Mucosa of descending colon (tissue), 3 donors: ENCODE results near the gene HCFC2. TPM values are rescaled to one million over a fixed set of nuclear protein-coding genes. Genes with fewer than 3 reads are reported as not detected.

Experiments used
- ATAC-seq: fragments of 200-7000 bp; cut with Tn5 transposase; one replicate; pipeline ENCODE4 v1.9.1; 2020; ENCODE audit warnings: mild to moderate bottlenecking, moderate library complexity
- DNase-seq, 3 donors: peaks; one replicate each; pipeline ENCODE4 v3.0.0-alpha.2; 2020
- H3K36me3 ChIP-seq: fragments of 200-600 bp; one replicate; pipeline ENCODE4 v1.8.0; 2021; ENCODE audit warnings: low read depth, mild to moderate bottlenecking
- H3K4me1 ChIP-seq: fragments of 200-600 bp; one replicate; pipeline ENCODE4 v1.8.0; 2021; ENCODE audit warnings: low read depth, mild to moderate bottlenecking
- H3K4me3 ChIP-seq: fragments of 200-600 bp; one replicate; pipeline ENCODE4 v1.8.0; 2021; ENCODE audit warnings: mild to moderate bottlenecking
- H3K9me3 ChIP-seq: fragments of 200-600 bp; one replicate; pipeline ENCODE4 v1.8.0; 2021; ENCODE audit warnings: mild to moderate bottlenecking
- intact Hi-C, 2 donors: fragments of 100-400 bp; cut with DNase I in 1 of 2; cut with micrococcal nuclease in 1 of 2; formaldehyde crosslinking; loops; one replicate each; pipeline versions ENCODE4 v1.11.0 to v1.11.1; 2022; cut with DNase I, micrococcal nuclease
- total RNA-seq, 3 donors: library from RNA; stranded (reverse); fragmentation: NEBNext Ultra II Directional in 2 of 3; extraction: Animal tissue kit (Norgen Biotek cat#: 25700) in 2 of 3; gene quantifications; one replicate each; pipeline versions ENCODE4 v1.2.1 to v1.2.4, GENCODE V29; 2021 to 2023
- TF ChIP-seq, protein P1 (sequence below): fragments of 200-600 bp; IDR thresholded peaks from one replicate; pipeline ENCODE4 v1.8.0; 2022; ENCODE audit warnings: antibody characterized with exemption, mild to moderate bottlenecking
- donor health status: DM: no; HTN: no; CAD: no; lungs with moderate emphysema.
- donor health status: DM: no; HTN: no; CAD: no.
- donor health status: DM: no; HTN: yes; CAD: no.

Gene HCFC2
- total RNA-seq, 3 donors from 2014 or later, result 13.8 to 31.9 (median 14.2) TPM

DNA sequence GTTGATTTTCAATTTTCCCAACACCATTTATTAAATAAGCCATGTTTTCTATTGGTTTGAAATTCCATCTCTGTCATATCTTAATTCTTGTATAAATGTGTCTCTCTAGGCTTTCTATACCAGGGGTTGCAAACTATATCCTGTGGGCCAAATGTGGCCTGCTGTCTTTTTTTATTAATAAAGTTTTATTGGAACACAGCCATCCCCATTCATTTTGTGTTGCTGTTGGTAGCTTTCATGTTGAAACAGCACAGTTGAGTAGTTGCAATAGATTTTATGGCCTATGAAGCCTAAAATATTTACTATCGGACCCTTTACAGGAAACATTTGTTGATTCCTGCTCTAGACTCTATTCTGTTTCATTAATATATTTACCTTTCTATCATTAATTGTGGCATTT is 9.4 kb downstream of the HCFC2 start:
- Histone ChIP-seq H3K4me3 (no peak overlapping the region), H3K9me3 (no peaks in the 10 kb centered on the region), H3K4me1 (no peaks in the 10 kb centered on the region), H3K36me3 (no peaks in the 10 kb centered on the region)
- DNase-seq (no peak), ATAC-seq (no peak)
- intact Hi-C loops, result no loop called here
- TF ChIP-seq, protein P1, sequence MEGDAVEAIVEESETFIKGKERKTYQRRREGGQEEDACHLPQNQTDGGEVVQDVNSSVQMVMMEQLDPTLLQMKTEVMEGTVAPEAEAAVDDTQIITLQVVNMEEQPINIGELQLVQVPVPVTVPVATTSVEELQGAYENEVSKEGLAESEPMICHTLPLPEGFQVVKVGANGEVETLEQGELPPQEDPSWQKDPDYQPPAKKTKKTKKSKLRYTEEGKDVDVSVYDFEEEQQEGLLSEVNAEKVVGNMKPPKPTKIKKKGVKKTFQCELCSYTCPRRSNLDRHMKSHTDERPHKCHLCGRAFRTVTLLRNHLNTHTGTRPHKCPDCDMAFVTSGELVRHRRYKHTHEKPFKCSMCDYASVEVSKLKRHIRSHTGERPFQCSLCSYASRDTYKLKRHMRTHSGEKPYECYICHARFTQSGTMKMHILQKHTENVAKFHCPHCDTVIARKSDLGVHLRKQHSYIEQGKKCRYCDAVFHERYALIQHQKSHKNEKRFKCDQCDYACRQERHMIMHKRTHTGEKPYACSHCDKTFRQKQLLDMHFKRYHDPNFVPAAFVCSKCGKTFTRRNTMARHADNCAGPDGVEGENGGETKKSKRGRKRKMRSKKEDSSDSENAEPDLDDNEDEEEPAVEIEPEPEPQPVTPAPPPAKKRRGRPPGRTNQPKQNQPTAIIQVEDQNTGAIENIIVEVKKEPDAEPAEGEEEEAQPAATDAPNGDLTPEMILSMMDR, result no peak

DNA sequence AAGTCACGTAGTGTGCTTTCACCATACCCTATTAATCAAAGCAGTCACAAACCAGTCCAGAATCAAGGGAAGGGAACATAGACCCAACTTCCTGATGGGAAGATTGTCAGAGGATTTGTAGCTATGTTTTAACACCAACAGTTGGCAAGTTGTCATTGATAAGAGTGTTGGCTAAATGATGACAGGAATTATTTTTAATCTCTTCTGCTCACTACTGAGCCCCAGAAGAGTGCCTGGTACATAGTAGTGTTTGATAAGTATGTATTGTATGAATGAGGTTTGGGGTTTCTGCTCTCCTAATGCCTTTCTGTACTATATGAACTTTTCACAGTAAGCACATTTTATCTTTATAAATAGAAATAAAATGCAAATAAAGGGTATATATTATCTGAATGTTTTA is 14.7 kb downstream of the HCFC2 start:
- DNase-seq (no peak), ATAC-seq (no peak)
- Histone ChIP-seq H3K4me3 (no peak overlapping the region), H3K4me1 (no peaks in the 10 kb centered on the region), H3K9me3 (no peaks in the 10 kb centered on the region), H3K36me3 (no peaks in the 10 kb centered on the region)
- TF ChIP-seq, protein P1, result no peak
- intact Hi-C loops, result no loop called here

DNA sequence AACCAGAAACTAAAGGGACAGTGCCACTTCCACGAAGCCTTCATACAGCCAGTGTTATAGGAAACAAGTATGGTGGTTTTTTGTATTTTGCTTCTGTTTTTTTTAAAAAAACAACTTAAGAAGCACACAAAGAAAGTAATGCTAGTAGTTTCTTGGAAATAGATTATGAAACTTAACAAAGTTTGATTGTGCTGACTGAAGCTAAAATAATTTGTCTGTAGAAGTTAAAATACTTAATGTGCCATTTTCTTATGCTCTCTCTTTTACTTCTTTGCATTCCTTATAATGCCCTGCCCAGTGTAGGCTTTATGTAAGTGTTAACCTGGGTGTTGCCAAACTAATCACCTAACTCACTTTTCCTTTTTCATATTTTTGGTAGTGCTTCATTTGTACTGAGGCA is 16.4 kb downstream of the HCFC2 start:
- intact Hi-C loops, result no loop called here
- Histone ChIP-seq H3K4me3 (no peak overlapping the region), H3K4me1 (no peaks in the 10 kb centered on the region), H3K9me3 (no peaks in the 10 kb centered on the region), H3K36me3 (no peaks in the 10 kb centered on the region)
- TF ChIP-seq, protein P1, result no peak
- no peak for DNase-seq
- ATAC-seq, result no peak

DNA sequence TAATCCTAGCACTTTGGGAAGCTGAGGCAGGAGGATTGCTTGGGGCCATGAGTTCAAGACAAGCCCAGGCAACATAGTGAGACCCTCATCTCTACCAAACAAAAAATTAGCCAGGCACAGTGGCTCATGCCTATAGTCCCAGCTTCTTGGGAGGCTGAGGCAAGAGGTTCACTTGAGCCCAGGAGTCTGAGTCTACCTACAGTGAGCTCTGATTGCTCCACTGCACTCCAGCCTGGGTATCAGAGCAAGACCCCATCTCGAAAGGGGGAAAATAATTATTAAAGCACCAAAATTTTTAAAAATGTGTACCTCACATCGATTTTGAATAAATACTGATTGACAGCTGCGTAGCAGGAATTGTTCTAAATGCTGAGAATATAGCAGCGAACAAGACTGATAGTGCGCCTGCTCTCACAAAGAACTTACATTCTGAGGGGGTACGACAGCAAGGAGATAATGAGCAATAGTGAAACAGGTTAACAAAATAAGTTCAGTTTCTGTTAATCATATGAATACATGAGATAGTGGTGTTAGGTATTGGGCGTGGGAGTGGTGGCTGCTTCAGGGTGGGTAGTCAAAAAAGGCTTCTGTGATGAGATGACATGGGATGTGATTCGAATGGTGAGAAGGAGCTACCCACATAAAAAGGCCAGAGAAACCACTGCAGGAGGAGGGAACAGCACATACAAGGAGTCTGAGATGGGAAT is 19.6 kb downstream of the HCFC2 start:
- Histone ChIP-seq H3K4me1 (no peaks in the 10 kb centered on the region), H3K9me3 (no peaks in the 10 kb centered on the region), H3K36me3 (peaks cover 7% of the 10 kb centered on the region), H3K4me3 (no peak overlapping the region)
- TF ChIP-seq, protein P1, result no peak
- DNase-seq, result no peak
- intact Hi-C loops, result no loop called here
- ATAC-seq, result no peak

DNA sequence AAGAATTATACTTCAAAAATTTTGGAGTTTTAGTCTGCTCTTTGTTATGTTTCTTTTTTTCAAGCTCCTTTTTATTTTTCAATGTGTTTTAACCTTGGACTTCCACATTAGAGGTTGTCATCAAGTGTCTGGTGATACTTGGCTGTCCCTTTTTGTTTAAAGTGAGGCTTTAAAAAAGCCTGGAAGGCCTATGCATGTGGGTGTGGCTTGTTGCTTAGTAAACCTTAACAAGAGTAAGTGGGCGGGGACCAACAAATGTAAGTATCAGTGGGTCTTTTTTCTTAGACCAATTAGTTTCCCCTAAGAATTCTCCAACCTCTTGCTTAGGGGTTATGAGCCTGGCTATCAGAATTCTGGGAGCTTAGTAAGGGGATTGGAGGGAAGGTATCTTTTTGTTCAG is 26.4 kb downstream of the HCFC2 start:
- intact Hi-C loops, result no loop called here
- Histone ChIP-seq H3K4me1 (no peaks in the 10 kb centered on the region), H3K9me3 (no peaks in the 10 kb centered on the region), H3K4me3 (no peak overlapping the region), H3K36me3 (peaks cover 7% of the 10 kb centered on the region)
- ATAC-seq, result no peak
- TF ChIP-seq, protein P1, result no peak
- DNase-seq, result no peak

DNA sequence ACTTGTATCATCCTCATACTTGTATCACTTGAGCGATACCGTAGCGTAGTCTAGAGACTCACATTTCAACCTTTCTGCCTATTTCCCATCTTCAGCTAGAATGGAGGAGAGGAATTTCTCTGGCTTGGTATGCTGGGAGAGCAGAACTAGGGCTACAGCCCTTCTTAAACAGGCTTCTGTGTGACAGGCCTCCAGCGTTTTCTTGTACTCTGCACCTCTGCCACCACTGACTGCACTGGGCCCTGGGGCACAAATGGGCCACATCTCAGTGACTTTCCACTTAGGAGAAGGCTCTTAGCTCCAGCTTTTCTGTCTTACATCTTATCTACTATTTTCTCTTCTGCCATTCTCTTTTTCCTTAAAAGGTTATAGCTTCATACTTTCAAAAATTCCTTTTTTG is 26.8 kb downstream of the HCFC2 start:
- DNase-seq (no peak), ATAC-seq (no peak)
- Histone ChIP-seq H3K4me3 (no peak overlapping the region), H3K4me1 (no peaks in the 10 kb centered on the region), H3K36me3 (peaks cover 7% of the 10 kb centered on the region), H3K9me3 (no peaks in the 10 kb centered on the region)
- intact Hi-C loops, result no loop called here
- TF ChIP-seq, protein P1, result no peak
